GM18870 (cell line): Measurements from ENCODE around the gene CCDC92.
"Not testable (repeated sequence)": the region's sequence is repeated elsewhere in the genome, so short reads cannot be mapped to it uniquely, and the experiment has no call there.

Source experiments
- ATAC-seq: cut with Tn5 transposase; IDR thresholded peaks from one replicate; pipeline ENCODE4 v1.9.1; 2021; ENCODE audit warnings: moderate library complexity; ENCODE audit not compliant: unreplicated experiment

CCDC92 gene

DNA sequence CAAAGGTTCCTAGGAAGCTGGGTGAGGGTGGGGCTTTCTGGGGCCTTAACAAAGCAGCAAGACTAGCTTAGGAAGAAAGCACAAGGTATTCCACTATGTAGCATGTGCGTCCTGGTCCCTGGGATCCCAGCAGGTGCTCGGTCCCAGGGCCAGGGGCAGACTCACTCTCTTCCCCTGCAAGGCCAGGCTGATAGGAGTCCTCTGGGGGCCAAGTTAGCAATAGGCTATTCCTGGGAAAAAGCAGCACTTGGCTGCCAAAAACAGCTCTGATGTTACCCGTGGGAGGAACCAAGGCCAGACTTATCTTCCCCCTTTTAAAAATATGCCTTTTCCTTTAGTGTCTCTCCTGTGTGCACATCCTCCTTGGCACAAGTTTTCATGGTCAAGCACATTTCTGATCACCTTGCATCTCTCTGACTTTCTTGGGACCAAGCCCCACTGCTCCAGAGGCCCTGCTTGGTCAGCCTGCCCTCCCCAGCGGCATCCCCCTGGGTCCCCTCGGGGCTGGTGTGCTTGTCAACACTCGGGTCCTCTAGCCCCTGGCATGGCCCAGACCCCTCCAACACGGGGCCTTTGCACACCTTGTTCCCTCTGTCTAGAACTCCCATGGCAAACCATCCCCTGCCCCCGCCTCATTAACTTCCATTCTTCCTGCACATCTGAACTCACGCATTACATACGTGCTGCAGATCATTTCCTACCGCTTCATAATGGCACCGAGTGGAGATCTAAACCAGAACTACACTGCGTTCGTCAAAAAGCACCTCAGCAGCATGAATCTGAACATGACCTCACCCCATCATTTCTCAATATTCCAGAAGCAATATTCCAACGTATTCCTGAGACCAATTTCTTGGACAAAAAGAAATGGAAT, 21.9 kb downstream of the CCDC92 start:
- ATAC-seq, result no peak

GRCh38 chr12:123949770-123950165, 22.9 kb downstream of the CCDC92 start:
- no peak for ATAC-seq

GRCh38 chr12:123948796-123949769, 23.5 kb downstream of the CCDC92 start:
- no peak for ATAC-seq

- ATAC-seq, result no peak
Observed at GRCh38 chr12:123948401-123948795, 24.2 kb downstream of the CCDC92 start.

DNA sequence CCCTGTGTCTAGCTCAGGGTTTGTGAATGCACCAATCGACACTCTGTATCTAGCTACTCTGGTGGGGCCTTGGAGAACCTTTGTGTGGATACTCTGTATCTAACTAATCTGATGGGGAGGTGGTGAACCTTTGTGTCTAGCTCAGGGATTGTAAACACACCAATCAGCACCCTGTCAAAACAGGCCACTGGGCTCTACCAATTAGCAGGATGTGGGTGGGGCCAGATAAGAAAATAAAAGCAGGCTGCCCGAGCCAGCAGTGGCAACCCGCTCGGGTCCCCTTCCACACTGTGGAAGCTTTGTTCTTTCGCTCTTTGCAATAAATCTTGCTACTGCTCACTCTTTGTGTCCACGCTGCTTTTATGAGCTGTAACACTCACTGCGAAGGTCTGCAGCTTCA, 25.1 kb downstream of the CCDC92 start:
- ATAC-seq, result not testable (repeated sequence)

DNA sequence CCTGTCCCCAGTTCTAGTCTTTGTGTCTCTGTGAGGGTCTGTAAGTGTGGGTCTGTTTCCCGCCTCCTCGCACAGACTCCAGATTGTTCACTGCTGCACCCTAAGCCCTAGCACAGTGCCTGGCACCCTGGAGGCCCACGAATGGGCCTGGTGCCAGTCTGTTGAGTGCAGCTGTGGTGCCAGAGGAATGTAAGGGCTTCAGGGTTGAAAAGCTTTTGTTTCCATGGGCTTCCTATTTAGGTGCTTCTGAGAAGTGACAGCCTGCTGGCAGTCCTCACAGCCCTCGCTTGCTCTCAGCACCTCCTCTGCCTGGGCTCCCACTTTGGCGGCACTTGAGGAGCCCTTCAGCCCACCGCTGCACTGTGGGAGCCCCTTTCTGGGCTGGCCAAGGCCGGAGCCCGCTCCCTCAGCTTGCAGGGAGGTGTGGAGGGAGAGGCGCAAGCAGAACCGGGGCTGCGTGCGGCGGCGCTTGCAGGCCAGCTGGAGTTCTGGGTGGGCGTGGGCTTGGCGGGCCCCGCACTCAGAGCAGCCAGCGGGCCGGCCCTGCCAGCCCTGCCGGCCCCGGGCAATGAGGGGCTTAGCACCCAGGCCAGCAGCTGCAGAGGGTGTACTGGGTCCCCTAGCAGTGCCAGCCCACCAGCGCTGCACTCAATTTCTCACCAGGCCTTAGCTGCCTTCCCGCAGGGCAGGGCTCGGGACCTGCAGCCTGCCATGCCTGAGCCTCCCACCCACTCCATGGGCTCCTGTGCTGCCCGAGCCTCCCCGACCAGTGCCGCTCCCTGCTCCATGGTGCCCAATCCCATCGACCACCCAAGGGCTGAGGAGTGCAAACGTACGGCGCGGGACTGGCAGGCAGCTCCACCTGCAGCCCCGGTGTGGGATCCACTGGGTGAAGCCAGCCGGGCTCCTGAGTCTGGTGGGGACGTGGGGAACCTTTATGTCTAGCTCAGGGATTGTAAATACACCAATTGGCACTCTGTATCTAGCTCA, 25.8 kb downstream of the CCDC92 start:
- ATAC-seq, result not testable (repeated sequence)

- no peak for ATAC-seq
Observed at GRCh38 chr12:123946152-123946515, 26.5 kb downstream of the CCDC92 start.

GRCh38 chr12:123945287-123946151, 27.1 kb downstream of the CCDC92 start:
- ATAC-seq, result no peak

- ATAC-seq, result no peak
Observed at GRCh38 chr12:123944696-123945095, 27.9 kb downstream of the CCDC92 start.

DNA sequence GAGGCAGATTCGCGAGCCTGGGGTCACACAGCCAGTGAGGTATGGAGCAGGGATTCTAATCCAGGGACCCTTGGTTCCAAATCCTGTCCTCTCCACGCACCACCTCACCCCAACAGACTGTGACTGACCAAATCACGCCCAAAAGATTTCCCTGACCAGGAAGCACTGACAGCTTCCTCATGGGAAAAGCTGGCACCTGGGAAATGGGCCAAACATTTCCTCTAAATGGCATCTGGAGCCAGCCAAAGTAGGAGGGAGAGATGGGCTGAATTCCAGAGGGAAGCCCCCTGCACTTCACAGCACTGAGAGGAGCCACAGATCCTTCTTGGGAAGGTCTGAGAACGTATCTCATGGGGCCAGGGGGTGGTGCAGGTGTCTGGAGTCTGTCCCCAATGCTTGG, 28.8 kb downstream of the CCDC92 start:
- ATAC-seq, result no peak

DNA sequence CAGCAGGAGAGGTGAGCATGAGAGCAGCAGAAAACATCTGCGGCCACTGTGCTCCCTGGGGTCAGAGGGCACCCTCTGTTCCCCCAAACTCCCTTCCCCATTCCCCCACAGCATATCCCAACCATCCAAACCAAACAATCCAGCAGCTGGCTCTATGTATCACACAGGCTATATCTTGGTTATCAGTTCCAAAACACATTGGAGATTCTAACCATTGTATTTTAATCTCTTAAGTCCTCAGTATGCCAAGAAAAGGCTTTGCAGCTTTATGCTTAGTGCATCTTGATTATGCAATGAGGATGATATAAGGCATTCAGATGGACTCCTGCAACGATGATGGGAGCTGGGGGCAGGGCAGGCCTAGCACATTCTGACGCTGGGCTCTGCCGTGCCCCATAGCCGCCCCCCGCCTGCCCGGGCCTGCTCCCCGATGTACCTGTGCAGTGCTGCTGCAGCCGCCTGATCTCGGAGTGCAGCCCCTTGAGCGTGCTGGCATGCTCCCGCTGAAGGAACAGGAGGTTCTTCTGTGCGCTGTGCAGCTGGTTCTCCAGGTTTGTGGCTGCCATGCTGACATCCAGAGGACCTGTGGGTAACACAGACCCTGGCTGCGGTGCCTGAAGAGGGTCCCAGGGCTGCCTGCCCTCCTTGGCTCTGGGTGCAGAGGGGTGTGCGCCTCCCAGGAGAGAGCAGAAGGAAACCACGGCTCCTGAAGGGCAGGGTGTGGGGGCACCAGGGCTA, 29.6 kb downstream of the CCDC92 start:
- ATAC-seq, result no peak

DNA sequence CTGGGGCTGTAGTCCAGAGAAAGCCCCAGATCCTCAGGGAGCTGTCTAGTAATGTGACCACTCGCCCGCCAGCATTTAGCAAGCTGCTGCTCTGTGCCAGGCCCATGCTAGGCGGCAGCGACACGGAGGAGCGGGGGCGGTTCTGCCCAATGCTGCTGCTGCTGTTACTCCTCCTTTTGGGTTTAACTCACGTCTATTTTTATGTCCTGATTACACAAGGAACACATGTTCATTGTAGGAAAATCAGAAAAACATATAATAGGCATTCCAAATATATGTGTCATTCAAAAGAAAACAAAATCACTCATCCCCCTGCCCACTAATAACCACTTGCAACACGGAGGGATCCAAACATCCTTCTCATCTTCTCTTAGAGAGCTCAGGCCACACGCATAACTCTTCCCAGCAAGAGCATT, 30.4 kb downstream of the CCDC92 start:
- ATAC-seq, result no peak

- ATAC-seq, result no peak
Observed at GRCh38 chr12:123941624-123942237, 30.9 kb downstream of the CCDC92 start.

DNA sequence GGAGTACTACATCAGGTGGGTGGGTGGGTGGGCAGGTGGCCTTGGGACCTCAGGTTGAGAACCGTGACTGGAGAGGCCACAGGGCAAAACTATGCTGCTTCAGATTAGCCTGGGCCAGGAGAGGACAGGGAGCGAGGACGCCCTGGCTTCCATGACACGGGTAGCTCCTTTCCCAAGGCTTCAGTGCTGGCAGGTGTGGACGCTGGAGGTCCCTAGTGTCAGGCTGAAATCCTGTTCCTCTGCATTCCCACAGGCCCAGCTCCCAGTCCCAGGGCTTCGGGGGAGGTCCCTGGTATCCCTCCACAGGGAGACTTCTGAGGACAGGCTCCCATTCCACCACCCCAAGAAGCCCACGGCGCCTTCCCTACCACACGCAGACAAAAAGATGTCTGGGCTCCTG, 31.6 kb downstream of the CCDC92 start:
- ATAC-seq, result no peak

- ATAC-seq, result no peak
Observed at GRCh38 chr12:123940627-123940966, 32.0 kb downstream of the CCDC92 start.

GRCh38 chr12:123939716-123940626, 32.7 kb downstream of the CCDC92 start:
- ATAC-seq, result no peak

DNA sequence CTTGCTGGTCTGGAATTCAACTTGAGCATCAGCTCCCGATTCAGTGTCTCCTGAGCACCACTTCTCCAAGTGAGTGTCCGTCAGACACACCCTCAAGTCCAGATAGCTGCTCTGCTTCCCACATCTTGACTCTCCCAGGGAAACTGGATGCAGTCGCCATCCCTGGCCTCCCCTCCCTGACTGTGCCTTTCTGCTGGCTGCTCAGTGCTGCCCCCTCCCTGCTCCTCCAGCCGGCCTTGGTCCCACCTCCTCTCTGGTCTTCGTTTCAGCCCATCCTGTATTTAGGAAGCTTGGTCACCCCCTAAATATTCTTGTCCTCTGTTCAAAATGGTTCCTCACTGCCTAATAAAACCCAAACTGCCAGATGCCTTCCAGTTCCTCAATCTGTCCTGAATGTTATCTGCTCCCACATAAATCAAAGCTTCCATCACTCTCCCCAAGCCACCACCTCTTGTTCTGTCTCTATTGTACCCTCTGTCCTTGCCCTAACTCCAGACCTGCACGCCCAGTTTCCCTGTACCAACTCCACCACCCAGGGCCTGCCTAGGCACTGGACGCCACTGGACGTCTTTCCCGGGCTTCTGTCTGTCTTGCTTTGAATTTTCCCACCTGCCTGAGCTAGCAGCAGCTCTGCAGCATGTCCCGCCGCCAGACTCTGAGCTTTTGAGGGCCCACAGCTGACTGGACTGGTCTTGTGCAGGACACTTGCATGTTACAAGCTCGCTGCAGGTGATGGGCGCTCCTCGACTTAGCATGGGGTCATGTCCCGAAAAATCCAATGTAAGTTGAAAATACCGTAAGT, 33.8 kb downstream of the CCDC92 start:
- no peak for ATAC-seq
